B cell (primary cell): ENCODE data around the gene PCDHGB1. TPM values are rescaled to one million over a fixed set of nuclear protein-coding genes. Genes with fewer than 3 reads are reported as not detected.

Source experiments
- ATAC-seq: fragments of 200-7000 bp; cut with Tn5 transposase; one replicate; pipeline ENCODE4 v1.10.0; 2021; ENCODE audit warnings: low read depth, mild to moderate bottlenecking, moderate number of reproducible peaks, moderate library complexity
- CTCF ChIA-PET: fragments of 350-600 bp; sonication (Branson Sonifier 250); formaldehyde crosslinking; loops from one replicate; lab custom pipeline; 2021; ENCODE audit warnings: antibody characterized with exemption, inconsistent platforms; lab: Charles Lee
- POLR2A ChIA-PET: fragments of 350-600 bp; sonication (Branson Sonifier 250); formaldehyde crosslinking; loops from one replicate; lab custom pipeline; 2021; ENCODE audit warnings: antibody characterized with exemption; lab: Charles Lee
- DNase-seq: peaks from one replicate; pipeline ENCODE4 v3.0.0; 2013
- H2AFZ ChIP-seq: 2 replicates; pipeline ENCODE4 v1.6.1; 2012; ENCODE audit warnings: mild to moderate bottlenecking, low read depth, low read length; ENCODE audit not compliant: insufficient read depth, poor library complexity, severe bottlenecking
- H3K27ac ChIP-seq, 2 donors: 1 replicate in 1 of 2; 2 replicates in 1 of 2; pipeline ENCODE4 v1.5.1; 2012 to 2013; ENCODE audit warnings: low read length in 2 of 2, mild to moderate bottlenecking in 2 of 2, moderate library complexity in 1 of 2
- H3K27me3 ChIP-seq, 4 experiments: fragments of 200-600 bp in 1 of 4; sonication (generic) in 1 of 4; replicated peaks in 1 of 4; 1 replicate in 2 of 4; 2 replicates in 2 of 4; pipeline versions ENCODE4 v1.6.1 to v1.7.0; 2013 to 2016; ENCODE audit warnings: low read length in 3 of 4, mild to moderate bottlenecking in 2 of 4, mixed read lengths in 1 of 4, moderate library complexity in 1 of 4; ENCODE audit not compliant: insufficient read depth in 4 of 4, control insufficient read depth in 3 of 4; ENCODE audit errors: control extremely low read depth in 1 of 4
- H3K36me3 ChIP-seq, 2 experiments: replicated peaks in 1 of 2; 1 replicate in 1 of 2; 2 replicates in 1 of 2; pipeline versions ENCODE4 v1.6.1 to v1.7.1; 2013; ENCODE audit warnings: low read length in 1 of 2; ENCODE audit not compliant: insufficient read depth in 2 of 2, control insufficient read depth in 1 of 2; ENCODE audit errors: control extremely low read depth in 1 of 2, extremely low read depth in 1 of 2
- H3K4me1 ChIP-seq, 2 donors: fragments of 200-600 bp in 1 of 2; sonication (generic) in 1 of 2; 1 replicate in 1 of 2; 2 replicates in 1 of 2; pipeline versions ENCODE4 v1.5.1 to v1.6.1; 2013 to 2017; ENCODE audit warnings: low read length in 2 of 2; ENCODE audit not compliant: control insufficient read depth in 2 of 2, insufficient read depth in 2 of 2
- H3K4me2 ChIP-seq: replicated peaks from 2 replicates; pipeline ENCODE3; 2012; ENCODE audit warnings: mild to moderate bottlenecking, low read depth, low read length; ENCODE audit not compliant: poor library complexity, severe bottlenecking
- H3K4me3 ChIP-seq, 5 experiments: fragments of 200-600 bp in 1 of 5; sonication (generic) in 1 of 5; 1 replicate in 3 of 5; 2 replicates in 2 of 5; pipeline versions ENCODE4 v1.5.1 to v1.7.0; 2011 to 2016; ENCODE audit warnings: low read length in 4 of 5, mild to moderate bottlenecking in 4 of 5, low read depth in 2 of 5, control low read depth in 1 of 5, moderate library complexity in 1 of 5; ENCODE audit not compliant: insufficient read depth in 1 of 5; ENCODE audit errors: control extremely low read depth in 1 of 5, extremely low read depth in 1 of 5
- H3K79me2 ChIP-seq: fragments of 200-600 bp; sonication (generic); one replicate; pipeline ENCODE4 v1.6.0; 2016; ENCODE audit warnings: low read length; ENCODE audit not compliant: control insufficient read depth, insufficient read depth
- H3K9ac ChIP-seq: fragments of 200-600 bp; sonication (generic); 2 replicates; pipeline ENCODE4 v1.6.1; 2017; ENCODE audit warnings: mild to moderate bottlenecking, low read length, moderate library complexity
- H3K9me3 ChIP-seq, 3 donors: one replicate each; pipeline versions ENCODE4 v1.6.1 to v1.7.1; 2013; ENCODE audit warnings: low read length in 2 of 3; ENCODE audit not compliant: control insufficient read depth in 2 of 3, insufficient read depth in 1 of 3; ENCODE audit errors: control extremely low read depth in 1 of 3
- H4K20me1 ChIP-seq: 2 replicates; pipeline ENCODE4 v1.6.0; 2012; ENCODE audit warnings: mild to moderate bottlenecking, low read length; ENCODE audit not compliant: insufficient read depth, control insufficient read depth, poor library complexity, severe bottlenecking
- H3K27ac Mint-ChIP-seq: one replicate; pipeline ENCODE4 v1.8.0; 2021; ENCODE audit warnings: mixed read lengths
- H3K27me3 Mint-ChIP-seq: one replicate; pipeline ENCODE4 v1.8.0; 2021; ENCODE audit warnings: mixed read lengths
- H3K4me1 Mint-ChIP-seq: one replicate; pipeline ENCODE4 v1.8.0; 2021; ENCODE audit warnings: mixed read lengths
- H3K4me3 Mint-ChIP-seq: one replicate; pipeline ENCODE4 v1.8.0; 2021; ENCODE audit warnings: mixed read lengths
- H3K9me3 Mint-ChIP-seq: one replicate; pipeline ENCODE4 v1.8.0; 2022; ENCODE audit warnings: mixed read lengths; ENCODE audit not compliant: insufficient read depth
- EZH2 ChIP-seq: IDR thresholded peaks from 2 replicates; pipeline ENCODE4 v1.6.1; 2012; ENCODE audit warnings: borderline replicate concordance, low read depth, mild to moderate bottlenecking, moderate library complexity, low read length; ENCODE audit not compliant: insufficient read depth, poor library complexity, severe bottlenecking
- WGBS: methylation state at CpG from one replicate; pipeline ENCODE4 v1.1.5; 2013; ENCODE audit warnings: missing lambda C conversion rate; ENCODE audit not compliant: insufficient coverage; 5-methylcytosine and 5-hydroxymethylcytosine counted together
- intact Hi-C: fragments of 100-400 bp; cut with micrococcal nuclease; formaldehyde crosslinking; loops from one replicate; pipeline ENCODE4 v1.10.0; 2022
- polyA plus RNA-seq: library from polyadenylated mRNA; depleted of rRNA; stranded (reverse); fragments of >200 nt; gene quantifications from 2 replicates; pipeline ENCODE4 v1.2.3, GENCODE V29; 2012
- total RNA-seq, 2 donors: library from RNA; stranded (reverse); fragments of 120-200 nt in 1 of 2; gene quantifications; 1 replicate in 1 of 2; 2 replicates in 1 of 2; pipeline versions ENCODE4 v1.2.3 to v1.2.4, GENCODE V29; 2013 to 2022
- TF ChIP-seq, protein P1 (sequence below): fragments of 200-600 bp; IDR thresholded peaks from one replicate; pipeline ENCODE4 v1.8.0; 2022; ENCODE audit warnings: antibody characterized with exemption, mild to moderate bottlenecking

Gene PCDHGB1
- total and polyA plus RNA-seq, 2 donors (not counting 1 experiment from before 2014, with no cell fraction given), result 0.10 to 0.69 TPM

DNA sequence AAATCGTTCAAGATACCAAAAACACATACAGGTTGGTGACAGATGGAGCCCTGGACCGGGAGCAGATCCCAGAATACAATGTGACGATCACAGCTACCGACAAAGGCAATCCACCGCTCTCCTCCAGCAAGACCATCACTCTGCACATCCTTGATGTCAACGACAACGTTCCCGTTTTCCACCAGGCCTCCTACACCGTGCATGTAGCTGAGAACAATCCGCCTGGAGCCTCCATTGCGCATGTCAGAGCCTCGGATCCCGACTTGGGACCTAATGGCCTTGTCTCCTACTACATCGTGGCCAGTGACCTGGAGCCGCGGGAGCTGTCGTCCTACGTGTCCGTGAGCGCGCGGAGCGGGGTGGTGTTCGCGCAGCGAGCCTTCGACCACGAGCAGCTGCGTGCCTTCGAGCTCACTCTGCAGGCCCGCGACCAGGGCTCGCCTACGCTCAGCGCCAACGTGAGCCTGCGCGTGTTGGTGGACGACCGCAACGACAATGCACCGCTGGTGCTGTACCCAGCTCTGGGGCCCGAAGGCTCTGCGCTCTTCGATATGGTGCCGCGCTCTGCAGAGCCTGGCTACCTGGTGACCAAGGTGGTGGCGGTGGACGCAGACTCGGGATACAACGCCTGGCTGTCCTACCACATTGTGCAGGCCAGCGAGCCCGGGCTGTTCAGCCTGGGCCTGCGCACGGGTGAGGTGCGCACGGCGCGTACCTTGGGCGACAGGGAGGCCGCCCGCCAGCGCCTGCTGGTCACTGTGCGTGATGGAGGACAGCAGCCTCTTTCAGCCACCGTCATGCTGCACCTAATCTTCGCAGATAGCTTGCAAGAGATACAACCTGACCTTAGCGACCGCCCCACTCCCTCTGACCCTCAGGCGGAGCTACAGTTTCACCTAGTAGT lies 21.9 kb downstream of the PCDHGB1 start:
- Mint-ChIP-seq H3K9me3 (peaks cover 12% of the 10 kb centered on the region), H3K4me1 (peaks cover 8% of the 10 kb centered on the region), H3K27me3 (peaks cover 55% of the 10 kb centered on the region), H3K27ac (no peak overlapping the region), H3K4me3 (no peak overlapping the region)
- H3K27ac ChIP-seq, result no peak overlapping the region
- no peaks in the 10 kb centered on the region for H4K20me1 ChIP-seq
- H3K79me2 ChIP-seq, result no peaks in the 10 kb centered on the region
- peaks cover 0 to 57% (median 34%) of the 10 kb centered on the region in 4 experiments for H3K27me3 ChIP-seq
- no peak for DNase-seq
- ATAC-seq, result no peak
- H3K4me1 ChIP-seq, result peaks cover 0 to 5% of the 10 kb centered on the region in 2 donors
- H3K9ac ChIP-seq, result no peak overlapping the region
- ChIA-PET POLR2A (no interaction called here), CTCF (interaction anchor here (0.7 to 3.0 kb wide), 4 partner anchors 108 to 186 kb away, joined by 3 to 17 read pairs (median 3); no protein-coding TSS in a partner anchor)
- TF ChIP-seq EZH2, result no peak
- TF ChIP-seq, protein P1, sequence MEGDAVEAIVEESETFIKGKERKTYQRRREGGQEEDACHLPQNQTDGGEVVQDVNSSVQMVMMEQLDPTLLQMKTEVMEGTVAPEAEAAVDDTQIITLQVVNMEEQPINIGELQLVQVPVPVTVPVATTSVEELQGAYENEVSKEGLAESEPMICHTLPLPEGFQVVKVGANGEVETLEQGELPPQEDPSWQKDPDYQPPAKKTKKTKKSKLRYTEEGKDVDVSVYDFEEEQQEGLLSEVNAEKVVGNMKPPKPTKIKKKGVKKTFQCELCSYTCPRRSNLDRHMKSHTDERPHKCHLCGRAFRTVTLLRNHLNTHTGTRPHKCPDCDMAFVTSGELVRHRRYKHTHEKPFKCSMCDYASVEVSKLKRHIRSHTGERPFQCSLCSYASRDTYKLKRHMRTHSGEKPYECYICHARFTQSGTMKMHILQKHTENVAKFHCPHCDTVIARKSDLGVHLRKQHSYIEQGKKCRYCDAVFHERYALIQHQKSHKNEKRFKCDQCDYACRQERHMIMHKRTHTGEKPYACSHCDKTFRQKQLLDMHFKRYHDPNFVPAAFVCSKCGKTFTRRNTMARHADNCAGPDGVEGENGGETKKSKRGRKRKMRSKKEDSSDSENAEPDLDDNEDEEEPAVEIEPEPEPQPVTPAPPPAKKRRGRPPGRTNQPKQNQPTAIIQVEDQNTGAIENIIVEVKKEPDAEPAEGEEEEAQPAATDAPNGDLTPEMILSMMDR, result no peak
- no peak overlapping the region for H3K4me2 ChIP-seq
- WGBS, result 54% methylated on average over 68 of the region's 69 CpGs
- no peaks in the 10 kb centered on the region for H3K36me3 ChIP-seq
- intact Hi-C loops, result no loop called here
- H3K4me3 ChIP-seq, result no peak overlapping the region
- peaks cover 1 to 64% (median 47%) of the 10 kb centered on the region in 3 donors for H3K9me3 ChIP-seq
- H2AFZ ChIP-seq, result no peak overlapping the region
